GM08714 (cell line): ENCODE data around the gene CYB5R2.

Experiments used
- H3K4me3 ChIP-seq: fragments of 200-500 bp; sonication (Bioruptor generic); 2 replicates; pipeline ENCODE4 v1.5.1; 2014; ENCODE audit warnings: mild to moderate bottlenecking, low read length, inconsistent platforms
- ZNF274 ChIP-seq: IDR thresholded peaks from 2 replicates; pipeline ENCODE4 v1.6.1; 2012; ENCODE audit warnings: mild to moderate bottlenecking, low read depth, low read length

Gene CYB5R2

GRCh38 chr11:7656704-7657103 is 16.6 kb downstream of the CYB5R2 start:
- no peak for TF ChIP-seq ZNF274
- H3K4me3 ChIP-seq: no peak overlapping the region

- TF ChIP-seq ZNF274: no peak
- H3K4me3 ChIP-seq: no peak overlapping the region
Measured at GRCh38 chr11:7655253-7656217, 17.8 kb downstream of the CYB5R2 start.

- no peak for TF ChIP-seq ZNF274
- no peak overlapping the region for H3K4me3 ChIP-seq
Measured at GRCh38 chr11:7654195-7654705, 19.1 kb downstream of the CYB5R2 start.

- no peak overlapping the region for H3K4me3 ChIP-seq
- no peak for TF ChIP-seq ZNF274
Measured at GRCh38 chr11:7651700-7652099, 21.6 kb downstream of the CYB5R2 start.

GRCh38 chr11:7651140-7651551 is 22.2 kb downstream of the CYB5R2 start:
- H3K4me3 ChIP-seq: no peak overlapping the region
- no peak for TF ChIP-seq ZNF274

- no peak for TF ChIP-seq ZNF274
- no peak overlapping the region for H3K4me3 ChIP-seq
Measured at GRCh38 chr11:7648264-7648663, 25.0 kb downstream of the CYB5R2 start.

- no peak for TF ChIP-seq ZNF274
- no peak overlapping the region for H3K4me3 ChIP-seq
Measured at GRCh38 chr11:7646866-7647265, 26.4 kb downstream of the CYB5R2 start.

GRCh38 chr11:7645206-7645605 is 28.1 kb downstream of the CYB5R2 start:
- no peak for TF ChIP-seq ZNF274
- no peak overlapping the region for H3K4me3 ChIP-seq

GRCh38 chr11:7643314-7643713 is 30.0 kb downstream of the CYB5R2 start:
- TF ChIP-seq ZNF274: no peak
- no peak overlapping the region for H3K4me3 ChIP-seq

- no peak overlapping the region for H3K4me3 ChIP-seq
- TF ChIP-seq ZNF274: no peak
Measured at GRCh38 chr11:7642747-7643146, 30.6 kb downstream of the CYB5R2 start.

GRCh38 chr11:7640816-7641215 is 32.5 kb downstream of the CYB5R2 start:
- no peak for TF ChIP-seq ZNF274
- H3K4me3 ChIP-seq: no peak overlapping the region

- H3K4me3 ChIP-seq: no peak overlapping the region
- no peak for TF ChIP-seq ZNF274
Measured at GRCh38 chr11:7639643-7640025, 33.7 kb downstream of the CYB5R2 start.

GRCh38 chr11:7638710-7639642 is 34.3 kb downstream of the CYB5R2 start:
- no peak for TF ChIP-seq ZNF274

GRCh38 chr11:7637447-7638157 is 35.7 kb downstream of the CYB5R2 start:
- no peak for TF ChIP-seq ZNF274
- no peak overlapping the region for H3K4me3 ChIP-seq

More at GRCh38 chr11:7638710-7639642, 34.3 kb downstream of the CYB5R2 start:
- H3K4me3 ChIP-seq: no peak overlapping the region

GRCh38 chr11:7636350-7636749 is 37.0 kb downstream of the CYB5R2 start:
- TF ChIP-seq ZNF274: no peak
- no peak overlapping the region for H3K4me3 ChIP-seq
